ENCODE data around the gene IFNA6.

DNA sequence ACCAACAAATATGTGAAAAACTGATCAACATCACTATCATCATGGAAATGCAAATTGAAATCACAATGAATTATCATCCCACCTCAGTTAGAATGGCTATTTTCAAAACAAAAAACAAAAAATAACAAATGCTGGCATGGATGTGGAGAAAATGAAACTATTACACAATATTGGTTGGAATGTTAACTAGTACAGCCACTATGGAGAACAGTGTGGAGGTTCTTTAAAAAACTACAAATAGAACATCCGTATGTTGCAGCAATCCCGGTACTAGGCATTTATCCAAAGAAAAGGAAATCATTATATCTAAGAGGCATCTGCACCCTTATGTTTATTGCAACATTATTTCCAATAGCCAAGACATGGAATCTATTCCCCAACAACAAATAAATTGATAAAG lies 36.5 kb downstream of the IFNA6 start:
- TF ChIP-seq, protein P1, sequence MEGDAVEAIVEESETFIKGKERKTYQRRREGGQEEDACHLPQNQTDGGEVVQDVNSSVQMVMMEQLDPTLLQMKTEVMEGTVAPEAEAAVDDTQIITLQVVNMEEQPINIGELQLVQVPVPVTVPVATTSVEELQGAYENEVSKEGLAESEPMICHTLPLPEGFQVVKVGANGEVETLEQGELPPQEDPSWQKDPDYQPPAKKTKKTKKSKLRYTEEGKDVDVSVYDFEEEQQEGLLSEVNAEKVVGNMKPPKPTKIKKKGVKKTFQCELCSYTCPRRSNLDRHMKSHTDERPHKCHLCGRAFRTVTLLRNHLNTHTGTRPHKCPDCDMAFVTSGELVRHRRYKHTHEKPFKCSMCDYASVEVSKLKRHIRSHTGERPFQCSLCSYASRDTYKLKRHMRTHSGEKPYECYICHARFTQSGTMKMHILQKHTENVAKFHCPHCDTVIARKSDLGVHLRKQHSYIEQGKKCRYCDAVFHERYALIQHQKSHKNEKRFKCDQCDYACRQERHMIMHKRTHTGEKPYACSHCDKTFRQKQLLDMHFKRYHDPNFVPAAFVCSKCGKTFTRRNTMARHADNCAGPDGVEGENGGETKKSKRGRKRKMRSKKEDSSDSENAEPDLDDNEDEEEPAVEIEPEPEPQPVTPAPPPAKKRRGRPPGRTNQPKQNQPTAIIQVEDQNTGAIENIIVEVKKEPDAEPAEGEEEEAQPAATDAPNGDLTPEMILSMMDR (IDR thresholded peaks at IDR 0.05; ENCODE audit: low read depth, low read length, poor library complexity, severe bottlenecking), result no peak
- TF ChIP-seq EZH2phosphoT487 (IDR thresholded peaks at IDR 0.05; ENCODE audit: borderline replicate concordance, low read length), result no peak

Measured in DOHH2 (cell line).